ENCODE measurements around the gene SIL1. TPM values are rescaled to one million over a fixed set of nuclear protein-coding genes. Genes with fewer than 3 reads are reported as not detected.

SIL1 gene
- total and polyA plus RNA-seq, 2 donors (not counting 3 experiments of a cell fraction or from before 2014, with no cell fraction given): 47.6 to 67.2 TPM

DNA sequence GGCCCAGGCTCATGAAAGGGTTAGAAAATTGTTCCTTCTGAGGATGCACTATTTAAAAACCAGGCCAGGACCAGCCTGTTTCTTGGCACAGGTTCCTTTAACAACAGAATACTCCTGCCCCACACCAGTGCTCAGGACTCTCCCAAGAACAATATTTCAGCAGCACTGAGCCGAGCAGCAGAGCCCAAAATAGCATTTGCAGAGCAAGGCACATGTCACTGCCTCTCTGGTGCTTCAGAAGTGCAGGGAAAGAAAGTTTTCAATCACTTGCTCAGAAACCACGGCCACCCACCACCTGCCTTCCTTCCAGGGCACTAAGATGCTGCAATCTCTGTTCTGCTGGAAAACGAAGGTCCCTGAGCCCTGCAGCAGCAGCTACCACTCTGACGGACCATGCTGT is 77.6 kb downstream of the SIL1 start:
- Histone ChIP-seq H3K9ac (replicated peaks; ENCODE audit: extremely low read depth, insufficient read depth, low read length) (no peak overlapping the region), H2AFZ (ENCODE audit: low read depth, low read length) (no peak overlapping the region), H3K9me1 (replicated peaks; ENCODE audit: control insufficient read depth, extremely low read depth, insufficient read depth, low read length) (no peaks in the 10 kb centered on the region), H3K4me1 (ENCODE audit: control insufficient read depth, extremely low read depth, insufficient read depth, low read length) (no peaks in the 10 kb centered on the region), H3K4me2 (ENCODE audit: insufficient read depth, low read length) (no peak overlapping the region), H3K4me3 (replicated peaks in 1 of 3; ENCODE audit: insufficient read depth in 1 of 3, low read depth in 1 of 3, low read length in 3 of 3) (no peak overlapping the region), H3K79me2 (ENCODE audit: control insufficient read depth, insufficient read depth, low read length) (no peaks in the 10 kb centered on the region), H3K9me3 (replicated peaks; ENCODE audit: control insufficient read depth, insufficient read depth, low read length) (no peaks in the 10 kb centered on the region), H4K20me1 (replicated peaks; ENCODE audit: control insufficient read depth, extremely low read depth, insufficient read depth, low read length) (no peaks in the 10 kb centered on the region), H3K27ac (ENCODE audit: insufficient read depth, low read depth, low read length) (no peak overlapping the region), H3K36me3 (ENCODE audit: control insufficient read depth in 2 of 2, extremely low read depth in 1 of 2, insufficient read depth in 2 of 2, low read length in 2 of 2) (peaks cover 0 to 6% of the 10 kb centered on the region in 2 experiments), H3K27me3 (ENCODE audit: control insufficient read depth in 2 of 2, insufficient read depth in 2 of 2, low read length in 2 of 2) (no peaks in the 10 kb centered on the region)
- BruUV-seq (replicated peaks): no TSS peak
- POLR2A ChIA-PET: no interaction called here
- DNase-seq (ENCODE audit: low read depth, low spot score) (no peak), FAIRE-seq (no peak)
- CTCF ChIA-PET: interaction anchor here (1.3 kb wide), 1 partner anchor 12 kb away, joined by 4 read pairs; no protein-coding TSS in a partner anchor
- intact Hi-C loops (cut with micrococcal nuclease): no loop called here
- TF ChIP-seq MYC (IDR thresholded peaks at IDR 0.05; ENCODE audit: low read depth, low read length): no peak
- TF ChIP-seq EZH2 (IDR thresholded peaks at IDR 0.05; ENCODE audit: borderline replicate concordance, low read depth, low read length, severe bottlenecking): no peak
- no peak for TF ChIP-seq FOS (IDR thresholded peaks at IDR 0.05; ENCODE audit: borderline replicate concordance, insufficient read depth, low read length)
- TF ChIP-seq, protein P1, sequence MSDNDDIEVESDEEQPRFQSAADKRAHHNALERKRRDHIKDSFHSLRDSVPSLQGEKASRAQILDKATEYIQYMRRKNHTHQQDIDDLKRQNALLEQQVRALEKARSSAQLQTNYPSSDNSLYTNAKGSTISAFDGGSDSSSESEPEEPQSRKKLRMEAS (IDR thresholded peaks at IDR 0.05; ENCODE audit: insufficient read depth, insufficient read length): no peak
- TF ChIP-seq POLR2AphosphoS5 (IDR thresholded peaks at IDR 0.05; ENCODE audit: insufficient read depth, low read depth, low read length): no peak
- TF ChIP-seq, protein P2, sequence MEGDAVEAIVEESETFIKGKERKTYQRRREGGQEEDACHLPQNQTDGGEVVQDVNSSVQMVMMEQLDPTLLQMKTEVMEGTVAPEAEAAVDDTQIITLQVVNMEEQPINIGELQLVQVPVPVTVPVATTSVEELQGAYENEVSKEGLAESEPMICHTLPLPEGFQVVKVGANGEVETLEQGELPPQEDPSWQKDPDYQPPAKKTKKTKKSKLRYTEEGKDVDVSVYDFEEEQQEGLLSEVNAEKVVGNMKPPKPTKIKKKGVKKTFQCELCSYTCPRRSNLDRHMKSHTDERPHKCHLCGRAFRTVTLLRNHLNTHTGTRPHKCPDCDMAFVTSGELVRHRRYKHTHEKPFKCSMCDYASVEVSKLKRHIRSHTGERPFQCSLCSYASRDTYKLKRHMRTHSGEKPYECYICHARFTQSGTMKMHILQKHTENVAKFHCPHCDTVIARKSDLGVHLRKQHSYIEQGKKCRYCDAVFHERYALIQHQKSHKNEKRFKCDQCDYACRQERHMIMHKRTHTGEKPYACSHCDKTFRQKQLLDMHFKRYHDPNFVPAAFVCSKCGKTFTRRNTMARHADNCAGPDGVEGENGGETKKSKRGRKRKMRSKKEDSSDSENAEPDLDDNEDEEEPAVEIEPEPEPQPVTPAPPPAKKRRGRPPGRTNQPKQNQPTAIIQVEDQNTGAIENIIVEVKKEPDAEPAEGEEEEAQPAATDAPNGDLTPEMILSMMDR (IDR thresholded peaks at IDR 0.05; ENCODE audit: extremely low read depth in 1 of 2, insufficient read depth in 1 of 2, low read depth in 1 of 2, low read length in 2 of 2): no peak
- TF ChIP-seq GATA2 (IDR thresholded peaks at IDR 0.05; ENCODE audit: insufficient read depth, insufficient read length, low read depth, low read length): no peak
- TF ChIP-seq JUN (IDR thresholded peaks at IDR 0.05; ENCODE audit: borderline replicate concordance, insufficient read depth, insufficient read length, low read depth): no peak
- no peak for TF ChIP-seq POLR2A (IDR thresholded peaks at IDR 0.05; ENCODE audit: low read depth, low read length)
- dilution Hi-C loops (cut with MboI; ENCODE audit: extremely low pct_ligation_motif_present, low sequenced_read_pairs): no loop called here
